Coronary artery (tissue), 2 donors: ENCODE data around the gene PROC.

ENCODE experiments used
- DNase-seq: peaks from one replicate; pipeline ENCODE4 v3.0.0-alpha.2; 2017; ENCODE audit warnings: low spot score
- H3K27ac ChIP-seq, 2 donors: fragments of 200-600 bp; sonication (generic); one replicate each; pipeline ENCODE4 v1.5.1; 2016 to 2019
- H3K4me3 ChIP-seq: fragments of 200-600 bp; sonication (generic); 2 replicates; pipeline ENCODE4 v1.5.1; 2016; ENCODE audit warnings: mild to moderate bottlenecking, moderate library complexity
- TF ChIP-seq, protein P1 (sequence below): fragments of 200-600 bp; sonication (generic); IDR thresholded peaks from one replicate; pipeline ENCODE4 v1.5.1; 2019; ENCODE audit warnings: antibody characterized with exemption

PROC gene

DNA sequence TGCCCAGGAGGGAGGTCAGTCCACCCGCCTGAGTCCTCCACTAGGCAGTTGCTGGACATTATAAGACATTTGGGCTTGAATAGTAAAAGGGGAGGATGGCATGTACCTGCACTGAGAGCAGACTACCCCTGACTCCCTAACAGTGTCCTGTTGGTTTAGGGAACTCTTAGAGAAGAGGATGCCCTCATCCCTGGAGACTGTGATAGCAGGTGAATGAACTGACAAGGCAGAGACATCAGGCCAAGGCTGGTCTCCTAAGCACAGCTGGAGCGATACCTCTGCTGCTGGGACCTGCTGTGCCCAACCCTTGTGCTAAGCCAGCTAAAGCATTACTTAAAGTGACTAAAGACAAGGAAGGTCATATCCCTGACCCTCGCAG lies 34.8 kb downstream of the PROC start:
- no peak overlapping the region for H3K27ac ChIP-seq
- no peak overlapping the region for H3K4me3 ChIP-seq
- TF ChIP-seq, protein P1, sequence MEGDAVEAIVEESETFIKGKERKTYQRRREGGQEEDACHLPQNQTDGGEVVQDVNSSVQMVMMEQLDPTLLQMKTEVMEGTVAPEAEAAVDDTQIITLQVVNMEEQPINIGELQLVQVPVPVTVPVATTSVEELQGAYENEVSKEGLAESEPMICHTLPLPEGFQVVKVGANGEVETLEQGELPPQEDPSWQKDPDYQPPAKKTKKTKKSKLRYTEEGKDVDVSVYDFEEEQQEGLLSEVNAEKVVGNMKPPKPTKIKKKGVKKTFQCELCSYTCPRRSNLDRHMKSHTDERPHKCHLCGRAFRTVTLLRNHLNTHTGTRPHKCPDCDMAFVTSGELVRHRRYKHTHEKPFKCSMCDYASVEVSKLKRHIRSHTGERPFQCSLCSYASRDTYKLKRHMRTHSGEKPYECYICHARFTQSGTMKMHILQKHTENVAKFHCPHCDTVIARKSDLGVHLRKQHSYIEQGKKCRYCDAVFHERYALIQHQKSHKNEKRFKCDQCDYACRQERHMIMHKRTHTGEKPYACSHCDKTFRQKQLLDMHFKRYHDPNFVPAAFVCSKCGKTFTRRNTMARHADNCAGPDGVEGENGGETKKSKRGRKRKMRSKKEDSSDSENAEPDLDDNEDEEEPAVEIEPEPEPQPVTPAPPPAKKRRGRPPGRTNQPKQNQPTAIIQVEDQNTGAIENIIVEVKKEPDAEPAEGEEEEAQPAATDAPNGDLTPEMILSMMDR: no peak
- DNase-seq: no peak

DNA sequence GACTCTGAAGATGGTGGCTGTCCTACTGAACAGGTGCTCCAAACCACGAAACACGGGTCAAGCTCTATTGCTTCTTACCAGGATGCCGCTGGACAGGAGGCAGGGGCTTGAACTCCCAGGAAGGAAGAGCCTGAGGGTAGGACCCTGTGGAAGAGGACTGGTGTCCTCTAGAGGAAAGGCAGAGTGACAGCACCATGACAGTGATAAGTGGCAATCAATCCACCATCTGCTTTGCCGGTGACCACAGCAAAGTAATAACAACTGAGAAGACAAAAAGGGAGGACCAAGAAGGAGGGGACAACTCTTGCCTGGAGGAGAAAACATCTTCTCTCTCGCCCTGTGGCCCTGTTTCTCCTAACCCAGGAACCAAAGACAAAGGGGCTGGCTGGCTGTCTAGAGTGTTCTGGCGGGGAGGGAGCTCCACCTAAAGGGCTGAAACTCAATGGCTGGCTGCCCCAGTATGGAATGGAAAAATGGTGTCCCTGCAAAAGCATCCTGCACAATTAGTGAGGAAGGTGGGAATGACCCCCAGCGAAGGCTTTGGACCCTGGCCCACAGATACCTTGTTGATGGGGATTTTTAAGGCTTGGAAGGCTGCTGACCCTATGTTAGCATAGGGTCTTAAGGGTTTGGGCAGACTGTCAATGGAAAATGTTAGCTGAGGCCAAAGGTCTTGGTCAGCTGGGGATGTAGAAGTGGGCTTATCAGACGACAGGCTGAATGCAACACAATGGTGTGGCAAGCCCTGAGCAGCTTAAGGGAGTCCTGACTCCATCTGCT lies 35.4 kb downstream of the PROC start:
- H3K4me3 ChIP-seq: no peak overlapping the region
- no peak overlapping the region for H3K27ac ChIP-seq
- TF ChIP-seq, protein P1: no peak
- no peak for DNase-seq

DNA sequence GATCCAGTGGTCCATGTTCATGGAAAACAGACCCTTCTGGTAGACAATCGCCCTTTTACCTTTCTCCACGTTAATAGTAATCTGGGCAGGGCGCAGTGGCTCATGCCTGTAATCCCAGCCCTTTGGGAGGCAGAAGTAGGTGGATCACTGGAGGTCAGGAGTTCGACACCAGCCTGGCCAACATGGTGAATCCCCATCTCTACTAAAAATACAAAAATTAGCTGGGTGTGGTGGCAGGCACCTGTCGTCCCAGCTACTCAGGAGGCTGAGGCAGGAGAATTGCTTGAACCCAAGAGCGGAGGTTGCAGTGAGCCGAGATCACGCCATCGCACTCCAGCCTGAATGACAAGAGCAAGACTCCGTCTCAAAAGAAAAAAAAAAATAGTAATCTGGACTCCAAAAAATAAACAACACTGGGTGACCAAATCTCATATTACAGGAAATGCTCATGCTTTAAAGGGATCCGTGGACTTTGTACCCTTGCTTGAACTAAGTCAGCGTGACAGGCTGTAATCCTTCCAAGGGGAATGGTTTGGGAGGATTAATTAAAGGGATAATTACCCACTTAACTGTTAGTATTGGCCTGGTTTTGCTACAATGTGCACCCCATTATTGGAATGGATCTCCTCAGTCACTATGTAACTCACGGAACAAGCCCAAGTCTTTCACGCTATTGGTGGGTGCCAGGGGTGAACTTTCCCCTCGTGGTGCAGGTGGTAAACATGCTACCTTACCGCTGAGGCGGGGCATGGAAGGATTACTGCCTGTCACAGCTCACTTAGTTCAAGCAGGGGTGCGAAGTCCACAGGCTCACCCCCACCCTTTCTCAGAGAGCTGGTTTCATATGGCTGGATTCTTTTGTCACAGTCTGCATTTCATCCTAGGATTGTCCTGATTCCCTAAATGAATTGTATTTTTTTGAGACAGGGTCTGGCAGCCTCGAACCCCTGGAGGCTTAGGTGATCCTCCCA lies 36.7 kb downstream of the PROC start:
- no peak for DNase-seq
- TF ChIP-seq, protein P1: no peak
- H3K4me3 ChIP-seq: no peak overlapping the region

DNA sequence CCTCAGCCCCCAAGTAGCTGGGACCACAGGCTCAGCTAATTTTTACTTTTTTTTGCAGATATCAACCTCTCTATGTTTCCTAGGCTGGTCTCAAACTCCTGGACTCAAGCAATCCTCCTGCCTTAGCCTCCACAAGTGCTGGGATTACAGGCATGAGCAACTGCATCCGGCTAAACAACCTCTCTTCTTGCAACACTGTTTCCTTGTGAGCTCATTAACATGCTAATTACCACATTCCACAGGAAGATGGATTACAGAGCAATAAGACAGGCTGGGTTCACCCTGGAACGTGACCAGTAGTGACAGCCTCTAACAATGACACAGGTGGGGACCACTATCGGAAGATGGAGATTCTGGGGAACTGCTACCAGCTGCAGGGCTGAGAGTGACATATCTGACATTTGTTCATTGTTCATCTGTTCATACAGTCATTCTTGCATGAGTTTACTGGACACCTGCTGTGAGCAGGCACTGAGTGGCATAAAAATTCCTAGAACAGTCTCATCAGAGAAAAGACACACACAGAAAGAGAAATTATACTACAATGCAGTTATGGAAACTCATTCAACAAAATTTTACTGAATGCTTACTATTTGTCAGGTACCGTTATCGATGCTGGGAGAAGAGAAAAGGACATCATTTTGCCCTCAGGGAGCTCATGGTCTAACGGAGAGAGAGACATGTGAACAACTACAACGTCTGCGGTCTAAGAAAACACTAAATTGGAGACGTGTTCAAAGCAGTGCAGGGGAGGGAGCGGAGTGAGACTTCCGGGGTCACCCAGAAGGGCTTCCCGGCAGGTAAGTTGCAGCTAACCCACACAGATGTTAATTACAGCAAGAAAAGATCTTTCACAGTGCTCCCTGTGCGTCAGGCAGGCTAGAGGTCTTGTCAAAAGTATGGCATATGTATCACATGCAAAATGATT lies 37.6 kb downstream of the PROC start:
- Histone ChIP-seq H3K4me3 (no peak overlapping the region), H3K27ac (no peak overlapping the region)
- no peak for DNase-seq
- TF ChIP-seq, protein P1: no peak

More for the DNA sequence above, 36.7 kb downstream of the PROC start:
- H3K27ac ChIP-seq: no peak overlapping the region

DNA sequence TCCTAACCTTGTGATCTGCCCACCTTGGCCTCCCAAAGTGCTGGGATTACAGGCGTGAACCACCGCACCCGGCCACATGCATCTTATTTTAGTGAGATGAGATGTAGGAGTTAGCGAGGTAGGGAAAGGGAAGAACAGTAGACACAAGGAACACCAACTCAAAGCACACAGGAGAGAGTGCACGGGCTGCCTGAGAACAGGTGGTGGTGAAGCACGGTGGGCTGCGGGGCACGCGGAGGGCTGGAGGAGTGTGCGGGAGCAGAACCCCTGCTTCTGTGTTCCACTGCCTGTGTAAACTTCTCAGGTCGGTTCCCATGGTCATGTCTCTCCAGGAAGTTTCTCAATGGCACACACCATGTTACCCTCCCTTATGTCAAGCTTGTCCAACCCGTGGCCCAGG lies 38.7 kb downstream of the PROC start:
- no peak overlapping the region for H3K4me3 ChIP-seq
- TF ChIP-seq, protein P1: no peak

DNA sequence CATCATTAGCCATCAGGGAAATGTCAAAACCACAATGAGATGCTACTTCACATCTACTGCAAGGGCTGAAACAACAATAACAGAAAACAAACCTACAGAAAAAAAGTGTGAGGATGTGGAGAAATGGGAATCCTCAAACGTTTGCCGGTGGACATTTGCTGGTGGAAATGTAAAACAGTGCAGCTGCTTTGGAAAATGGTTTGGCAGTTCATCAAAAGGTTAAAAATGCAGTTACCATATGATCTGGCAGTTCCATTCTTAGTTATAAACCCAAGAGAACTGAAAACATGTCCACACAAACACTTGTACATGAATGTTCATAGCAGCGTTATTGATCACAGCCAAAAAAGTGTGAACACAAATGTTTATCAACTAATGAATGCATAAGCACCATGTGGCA lies 44.2 kb downstream of the PROC start:
- no peak for DNase-seq
- Histone ChIP-seq H3K4me3 (no peak overlapping the region), H3K27ac (no peak overlapping the region)
- TF ChIP-seq, protein P1: no peak

More for the DNA sequence above, 38.7 kb downstream of the PROC start:
- H3K27ac ChIP-seq: no peak overlapping the region
- no peak for DNase-seq
